ENCODE results near the gene STK24.

DNA sequence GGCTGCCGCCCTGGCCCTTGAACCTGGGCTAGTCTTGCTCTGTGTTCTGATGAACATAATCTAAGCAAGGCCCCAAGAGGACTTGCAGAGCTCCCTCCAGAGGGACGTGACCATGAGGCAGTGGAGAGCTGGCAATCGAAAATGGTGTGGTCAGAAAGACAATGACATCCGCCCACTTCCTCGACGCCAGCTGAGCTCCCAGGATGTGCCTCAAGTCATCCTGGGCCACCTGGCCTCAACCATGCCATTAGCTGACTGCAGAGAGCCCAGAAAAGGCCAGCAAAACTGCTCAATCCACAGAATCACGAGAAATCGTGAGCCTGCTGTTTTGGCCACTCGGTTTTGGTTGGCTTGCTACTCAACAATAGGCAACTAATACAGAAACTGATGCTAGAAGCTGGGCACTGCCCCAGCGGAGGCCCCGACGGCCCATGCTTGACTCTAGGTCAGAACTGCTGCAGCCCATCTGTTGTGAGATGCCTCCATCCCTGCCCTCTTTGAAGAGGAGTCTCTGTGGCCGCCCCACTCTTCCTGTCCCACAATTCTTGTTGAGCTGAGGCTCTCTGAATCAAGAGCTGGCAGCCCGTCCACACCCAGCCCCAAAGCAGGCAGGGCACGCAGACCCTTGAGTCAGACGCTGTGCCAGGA lies 53.3 kb downstream of the STK24 start:
- TF ChIP-seq, protein P1, sequence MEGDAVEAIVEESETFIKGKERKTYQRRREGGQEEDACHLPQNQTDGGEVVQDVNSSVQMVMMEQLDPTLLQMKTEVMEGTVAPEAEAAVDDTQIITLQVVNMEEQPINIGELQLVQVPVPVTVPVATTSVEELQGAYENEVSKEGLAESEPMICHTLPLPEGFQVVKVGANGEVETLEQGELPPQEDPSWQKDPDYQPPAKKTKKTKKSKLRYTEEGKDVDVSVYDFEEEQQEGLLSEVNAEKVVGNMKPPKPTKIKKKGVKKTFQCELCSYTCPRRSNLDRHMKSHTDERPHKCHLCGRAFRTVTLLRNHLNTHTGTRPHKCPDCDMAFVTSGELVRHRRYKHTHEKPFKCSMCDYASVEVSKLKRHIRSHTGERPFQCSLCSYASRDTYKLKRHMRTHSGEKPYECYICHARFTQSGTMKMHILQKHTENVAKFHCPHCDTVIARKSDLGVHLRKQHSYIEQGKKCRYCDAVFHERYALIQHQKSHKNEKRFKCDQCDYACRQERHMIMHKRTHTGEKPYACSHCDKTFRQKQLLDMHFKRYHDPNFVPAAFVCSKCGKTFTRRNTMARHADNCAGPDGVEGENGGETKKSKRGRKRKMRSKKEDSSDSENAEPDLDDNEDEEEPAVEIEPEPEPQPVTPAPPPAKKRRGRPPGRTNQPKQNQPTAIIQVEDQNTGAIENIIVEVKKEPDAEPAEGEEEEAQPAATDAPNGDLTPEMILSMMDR (IDR thresholded peaks at IDR 0.05): no peak
- no peak for TF ChIP-seq POLR2A (IDR thresholded peaks at IDR 0.05)

All from tibial nerve (tissue), 3 donors.